ENCODE results near the gene RBM43.
"Not testable (repeated sequence)": the region's sequence is repeated elsewhere in the genome, so short reads cannot be mapped to it uniquely, and the experiment has no call there.

Gene RBM43

DNA sequence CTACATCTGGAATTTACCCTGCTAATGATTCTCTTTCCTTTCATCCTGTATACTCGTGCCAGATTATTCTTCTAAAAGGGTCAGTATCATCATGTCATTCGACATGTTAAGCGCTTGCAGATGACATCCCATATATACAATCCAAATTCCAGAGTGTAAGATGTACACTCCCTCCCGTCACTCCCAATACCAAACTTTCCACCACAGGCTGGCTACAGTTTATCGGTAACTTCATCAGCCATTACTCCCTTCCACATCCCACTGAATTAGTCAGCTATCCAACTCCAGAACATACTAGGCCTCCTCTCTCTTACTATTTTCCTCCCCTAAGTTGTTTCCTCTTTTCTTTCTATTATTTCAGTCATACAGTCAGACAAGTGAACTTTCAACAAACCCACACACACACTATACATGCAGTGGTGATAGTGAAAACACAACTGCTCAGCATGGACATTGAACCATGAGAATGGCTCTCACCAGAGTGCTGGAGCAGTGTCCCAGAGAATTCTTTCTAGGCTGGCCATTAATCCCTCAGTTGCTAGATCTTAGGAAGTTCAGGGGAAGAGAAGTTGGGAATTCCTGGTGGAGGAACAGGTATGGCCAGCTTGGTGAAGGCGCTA lies 38.4 kb upstream of the RBM43 start:
- Histone ChIP-seq H3K27ac (peak overlapping the region; percentile 40), H3K4me1 (ENCODE audit: control insufficient read depth in 1 of 2, insufficient read depth in 1 of 2, low read depth in 1 of 2, low read length in 1 of 2) (peaks cover 40 to 42% of the 10 kb centered on the region in 2 experiments), H3K27me3 (no peaks in the 10 kb centered on the region), H3K9me3 (no peaks in the 10 kb centered on the region), H3K36me3 (no peaks in the 10 kb centered on the region), H3K4me3 (ENCODE audit: low read depth in 1 of 2, low read length in 1 of 2) (no peak overlapping the region)
- TF ChIP-seq, protein P1, sequence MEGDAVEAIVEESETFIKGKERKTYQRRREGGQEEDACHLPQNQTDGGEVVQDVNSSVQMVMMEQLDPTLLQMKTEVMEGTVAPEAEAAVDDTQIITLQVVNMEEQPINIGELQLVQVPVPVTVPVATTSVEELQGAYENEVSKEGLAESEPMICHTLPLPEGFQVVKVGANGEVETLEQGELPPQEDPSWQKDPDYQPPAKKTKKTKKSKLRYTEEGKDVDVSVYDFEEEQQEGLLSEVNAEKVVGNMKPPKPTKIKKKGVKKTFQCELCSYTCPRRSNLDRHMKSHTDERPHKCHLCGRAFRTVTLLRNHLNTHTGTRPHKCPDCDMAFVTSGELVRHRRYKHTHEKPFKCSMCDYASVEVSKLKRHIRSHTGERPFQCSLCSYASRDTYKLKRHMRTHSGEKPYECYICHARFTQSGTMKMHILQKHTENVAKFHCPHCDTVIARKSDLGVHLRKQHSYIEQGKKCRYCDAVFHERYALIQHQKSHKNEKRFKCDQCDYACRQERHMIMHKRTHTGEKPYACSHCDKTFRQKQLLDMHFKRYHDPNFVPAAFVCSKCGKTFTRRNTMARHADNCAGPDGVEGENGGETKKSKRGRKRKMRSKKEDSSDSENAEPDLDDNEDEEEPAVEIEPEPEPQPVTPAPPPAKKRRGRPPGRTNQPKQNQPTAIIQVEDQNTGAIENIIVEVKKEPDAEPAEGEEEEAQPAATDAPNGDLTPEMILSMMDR (IDR thresholded peaks at IDR 0.05): no peak

DNA sequence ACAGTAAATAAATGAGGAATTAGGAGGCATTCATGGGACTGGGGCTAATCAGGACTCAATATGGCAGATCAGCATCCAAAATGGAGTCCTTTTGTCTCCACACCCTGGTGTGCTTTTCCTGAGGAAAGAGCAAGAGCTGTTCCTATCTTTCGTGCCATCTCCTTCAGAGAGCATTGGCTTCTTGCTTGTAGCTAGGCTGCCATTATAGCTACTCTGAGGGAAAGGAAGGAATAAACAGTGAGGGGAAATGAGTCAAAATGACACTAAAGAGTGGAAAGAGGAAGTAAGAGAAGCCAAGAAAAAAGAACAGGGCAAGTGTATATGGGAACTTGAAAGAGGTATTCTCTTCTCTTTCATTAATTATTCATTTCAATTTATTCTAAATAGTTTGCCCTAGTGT lies 36.2 kb upstream of the RBM43 start:
- Histone ChIP-seq H3K27me3 (no peaks in the 10 kb centered on the region), H3K27ac (peak overlapping the region; percentile 95), H3K4me3 (ENCODE audit: low read depth in 1 of 2, low read length in 1 of 2) (peak overlapping the region in 1 of 2 experiments; percentile 28), H3K4me1 (ENCODE audit: control insufficient read depth in 1 of 2, insufficient read depth in 1 of 2, low read depth in 1 of 2, low read length in 1 of 2) (peaks cover 20 to 24% of the 10 kb centered on the region in 2 experiments), H3K36me3 (no peaks in the 10 kb centered on the region), H3K9me3 (no peaks in the 10 kb centered on the region)
- TF ChIP-seq, protein P1 (IDR thresholded peaks at IDR 0.05): no peak

DNA sequence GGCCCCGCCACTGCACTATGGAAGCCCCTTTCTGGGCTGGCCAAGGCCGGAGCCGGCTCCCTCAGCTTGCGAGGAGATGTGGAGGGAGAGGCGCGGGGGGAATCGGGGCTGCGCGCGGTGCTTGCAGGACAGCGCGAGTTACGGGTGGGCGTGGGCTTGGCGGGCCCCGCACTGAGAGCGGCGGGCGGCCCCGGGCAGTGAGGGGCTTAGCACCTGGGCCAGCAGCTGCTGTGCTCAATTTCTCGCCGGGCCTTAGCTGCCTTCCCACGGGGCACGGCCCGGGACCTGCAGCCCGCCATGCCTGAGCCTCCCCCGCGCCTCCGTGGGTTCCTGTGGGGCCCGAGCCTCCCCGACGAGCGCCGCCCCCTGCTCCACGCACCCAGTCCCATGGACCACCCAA lies 34.3 kb upstream of the RBM43 start:
- H3K4me3 ChIP-seq (ENCODE audit: low read depth in 1 of 2, low read length in 1 of 2); H3K27me3 ChIP-seq; H3K36me3 ChIP-seq; H3K9me3 ChIP-seq; H3K27ac ChIP-seq: not testable (repeated sequence)
- H3K4me1 ChIP-seq (ENCODE audit: control insufficient read depth in 1 of 2, insufficient read depth in 1 of 2, low read depth in 1 of 2, low read length in 1 of 2): peaks cover 39 to 41% of the 10 kb centered on the region in 2 experiments

DNA sequence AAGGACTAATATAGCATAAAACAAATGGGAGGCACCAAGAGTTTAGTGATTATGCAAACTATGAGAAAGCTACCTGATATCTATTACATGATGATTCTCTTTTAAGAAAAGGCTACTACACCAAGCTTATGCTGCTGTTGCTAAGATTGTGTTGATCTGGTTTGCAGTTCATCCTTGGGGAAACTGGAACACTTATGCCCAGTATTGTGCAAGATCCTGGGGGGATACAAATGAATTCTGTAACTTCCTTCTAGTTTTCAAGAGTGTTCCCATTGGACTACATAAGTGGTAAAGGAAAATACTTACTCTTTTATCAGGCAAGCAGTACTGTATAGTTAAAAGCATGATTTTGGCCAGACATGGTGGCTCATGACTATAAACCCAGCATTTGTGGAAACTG lies 30.9 kb upstream of the RBM43 start:
- Histone ChIP-seq H3K9me3 (no peaks in the 10 kb centered on the region), H3K36me3 (no peaks in the 10 kb centered on the region), H3K27me3 (no peaks in the 10 kb centered on the region), H3K4me3 (ENCODE audit: low read depth in 1 of 2, low read length in 1 of 2) (no peak overlapping the region), H3K27ac (peak overlapping the region; percentile 100), H3K4me1 (ENCODE audit: control insufficient read depth in 1 of 2, insufficient read depth in 1 of 2, low read depth in 1 of 2, low read length in 1 of 2) (peaks cover 47 to 49% of the 10 kb centered on the region in 2 experiments)
- TF ChIP-seq, protein P1 (IDR thresholded peaks at IDR 0.05): no peak

DNA sequence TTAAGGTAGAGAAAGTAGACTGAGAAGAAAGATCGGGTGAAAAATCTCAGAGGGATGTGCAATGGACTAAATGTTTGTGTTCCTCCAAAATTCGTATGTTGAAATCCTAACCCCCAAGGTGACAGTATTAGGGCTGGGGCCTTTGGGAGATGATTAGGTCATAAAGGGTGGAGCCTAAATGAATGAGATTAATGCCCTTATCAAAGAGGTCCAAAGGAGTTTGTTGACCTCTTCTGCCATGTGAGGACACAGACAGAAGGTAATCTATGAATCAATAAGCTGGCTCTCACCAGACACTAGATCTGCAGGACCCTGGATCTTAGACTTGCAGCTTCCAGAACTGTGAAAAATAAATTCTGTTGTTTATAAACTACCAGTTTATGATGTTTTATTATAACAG lies 30.5 kb upstream of the RBM43 start:
- Histone ChIP-seq H3K27me3 (no peaks in the 10 kb centered on the region), H3K4me3 (ENCODE audit: low read depth in 1 of 2, low read length in 1 of 2) (no peak overlapping the region), H3K27ac (peak overlapping the region; percentile 100), H3K36me3 (no peaks in the 10 kb centered on the region), H3K4me1 (ENCODE audit: control insufficient read depth in 1 of 2, insufficient read depth in 1 of 2, low read depth in 1 of 2, low read length in 1 of 2) (peaks cover 47 to 49% of the 10 kb centered on the region in 2 experiments), H3K9me3 (no peaks in the 10 kb centered on the region)
- TF ChIP-seq, protein P1 (IDR thresholded peaks at IDR 0.05): no peak

DNA sequence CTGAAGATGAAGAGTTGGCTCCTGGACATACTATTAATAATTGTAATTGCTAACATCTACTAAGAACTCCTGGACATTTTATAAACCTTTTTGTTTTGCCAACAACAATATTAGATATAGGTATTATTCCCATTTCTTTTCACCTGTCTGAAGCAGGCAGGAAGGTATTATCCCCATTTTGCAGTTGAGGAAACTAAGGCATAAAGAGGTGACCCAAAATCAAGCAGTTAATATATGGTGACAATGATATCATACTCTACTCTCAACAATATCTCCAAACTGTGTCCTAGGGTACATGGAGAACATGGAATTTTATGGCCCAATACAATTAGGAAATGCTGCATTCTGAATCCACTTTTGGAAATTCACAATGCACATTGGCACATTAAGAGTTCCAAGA lies 29.6 kb upstream of the RBM43 start:
- TF ChIP-seq, protein P1 (IDR thresholded peaks at IDR 0.05): no peak
- H3K4me1 ChIP-seq (ENCODE audit: control insufficient read depth in 1 of 2, insufficient read depth in 1 of 2, low read depth in 1 of 2, low read length in 1 of 2): peaks cover 56 to 57% of the 10 kb centered on the region in 2 experiments
- H3K9me3 ChIP-seq: no peaks in the 10 kb centered on the region
- no peaks in the 10 kb centered on the region for H3K36me3 ChIP-seq
- no peaks in the 10 kb centered on the region for H3K27me3 ChIP-seq
- H3K4me3 ChIP-seq (ENCODE audit: low read depth in 1 of 2, low read length in 1 of 2): peak overlapping the region in 1 of 2 experiments; percentile 85
- peak overlapping the region; percentile 100 for H3K27ac ChIP-seq

Data from neutrophil (primary cell).